ENCODE results near the gene RPL22L1. TPM values are rescaled to one million over a fixed set of nuclear protein-coding genes. Genes with fewer than 3 reads are reported as not detected.
"Not testable (repeated sequence)": the region's sequence is repeated elsewhere in the genome, so short reads cannot be mapped to it uniquely, and the experiment has no call there.

RPL22L1 gene
- total RNA-seq, 3 donors from 2014 or later (not counting 1 experiment from before 2014, with no cell fraction given) = 41.9 to 53.8 (median 44.8) TPM

- peaks cover 5% of the 10 kb centered on the region in 2 donors for H3K4me1 Mint-ChIP-seq
- H3K9me3 Mint-ChIP-seq = no peaks in the 10 kb centered on the region
- H3K36me3 ChIP-seq (ENCODE audit: control insufficient read depth, insufficient read depth, low read length) = no peaks in the 10 kb centered on the region
- no peaks in the 10 kb centered on the region for H3K4me1 ChIP-seq (ENCODE audit: control insufficient read depth, insufficient read depth, low read length)
- H3K27me3 Mint-ChIP-seq (ENCODE audit: low read depth in 2 of 2) = no peaks in the 10 kb centered on the region
- H3K27ac ChIP-seq (ENCODE audit: low read length) = no peak overlapping the region
- no peak overlapping the region for H3K27ac Mint-ChIP-seq
- TF ChIP-seq, protein P1, sequence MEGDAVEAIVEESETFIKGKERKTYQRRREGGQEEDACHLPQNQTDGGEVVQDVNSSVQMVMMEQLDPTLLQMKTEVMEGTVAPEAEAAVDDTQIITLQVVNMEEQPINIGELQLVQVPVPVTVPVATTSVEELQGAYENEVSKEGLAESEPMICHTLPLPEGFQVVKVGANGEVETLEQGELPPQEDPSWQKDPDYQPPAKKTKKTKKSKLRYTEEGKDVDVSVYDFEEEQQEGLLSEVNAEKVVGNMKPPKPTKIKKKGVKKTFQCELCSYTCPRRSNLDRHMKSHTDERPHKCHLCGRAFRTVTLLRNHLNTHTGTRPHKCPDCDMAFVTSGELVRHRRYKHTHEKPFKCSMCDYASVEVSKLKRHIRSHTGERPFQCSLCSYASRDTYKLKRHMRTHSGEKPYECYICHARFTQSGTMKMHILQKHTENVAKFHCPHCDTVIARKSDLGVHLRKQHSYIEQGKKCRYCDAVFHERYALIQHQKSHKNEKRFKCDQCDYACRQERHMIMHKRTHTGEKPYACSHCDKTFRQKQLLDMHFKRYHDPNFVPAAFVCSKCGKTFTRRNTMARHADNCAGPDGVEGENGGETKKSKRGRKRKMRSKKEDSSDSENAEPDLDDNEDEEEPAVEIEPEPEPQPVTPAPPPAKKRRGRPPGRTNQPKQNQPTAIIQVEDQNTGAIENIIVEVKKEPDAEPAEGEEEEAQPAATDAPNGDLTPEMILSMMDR (IDR thresholded peaks at IDR 0.05) = no peak
- intact Hi-C loops (cut with micrococcal nuclease) = no loop called here
- ATAC-seq (no peak), DNase-seq (no peak)
- no peaks in the 10 kb centered on the region for H3K27me3 ChIP-seq (ENCODE audit: control insufficient read depth, insufficient read depth, low read length)
- H3K4me3 Mint-ChIP-seq = no peak overlapping the region
- H3K36me3 Mint-ChIP-seq = no peaks in the 10 kb centered on the region
- no peak overlapping the region for H3K4me3 ChIP-seq (ENCODE audit: low read length)
- H3K9me3 ChIP-seq (ENCODE audit: control insufficient read depth, insufficient read depth, low read length) = no peaks in the 10 kb centered on the region
- WGBS (ENCODE audit: insufficient coverage) = 89% methylated on average over 1 of the region's 1 CpG
Measured at GRCh38 chr3:170896781-170897180, 26.8 kb upstream of the RPL22L1 start.

GRCh38 chr3:170896333-170896732 is 26.3 kb upstream of the RPL22L1 start:
- H3K4me3 ChIP-seq (ENCODE audit: low read length); H3K27me3 ChIP-seq (ENCODE audit: control insufficient read depth, insufficient read depth, low read length); H3K4me1 ChIP-seq (ENCODE audit: control insufficient read depth, insufficient read depth, low read length); intact Hi-C loops (cut with micrococcal nuclease); H3K27ac Mint-ChIP-seq; H3K36me3 ChIP-seq (ENCODE audit: control insufficient read depth, insufficient read depth, low read length); H3K4me1 Mint-ChIP-seq; H3K27ac ChIP-seq (ENCODE audit: low read length); H3K36me3 Mint-ChIP-seq; H3K27me3 Mint-ChIP-seq (ENCODE audit: low read depth in 2 of 2); H3K4me3 Mint-ChIP-seq; DNase-seq; H3K9me3 ChIP-seq (ENCODE audit: control insufficient read depth, insufficient read depth, low read length); ATAC-seq; H3K9me3 Mint-ChIP-seq: not testable (repeated sequence)
- 98% methylated on average over 5 of the region's 6 CpGs for WGBS (ENCODE audit: insufficient coverage)

DNA sequence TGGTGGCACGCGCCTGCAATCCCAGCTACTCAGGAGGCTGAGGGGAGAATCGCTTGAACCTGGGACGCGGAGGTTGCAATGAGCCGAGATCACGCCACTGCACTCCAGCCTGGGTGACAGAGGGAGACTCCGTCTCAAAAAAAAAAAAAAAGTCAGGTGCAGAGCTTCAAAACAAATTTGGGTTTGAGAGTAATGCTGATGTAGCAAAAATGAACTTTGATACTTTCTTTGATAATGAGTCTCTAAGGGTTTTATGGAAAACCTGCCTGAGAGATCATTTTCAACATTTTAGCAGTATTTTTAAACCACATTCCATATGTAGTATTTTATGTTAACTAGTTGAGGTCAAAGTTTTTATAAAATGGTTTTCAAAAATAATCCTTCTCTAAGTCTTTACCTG is 23.9 kb upstream of the RPL22L1 start:
- Histone ChIP-seq H3K9me3 (ENCODE audit: control insufficient read depth, insufficient read depth, low read length) (no peaks in the 10 kb centered on the region), H3K4me3 (ENCODE audit: low read length) (no peak overlapping the region), H3K36me3 (ENCODE audit: control insufficient read depth, insufficient read depth, low read length) (no peaks in the 10 kb centered on the region), H3K27me3 (ENCODE audit: control insufficient read depth, insufficient read depth, low read length) (no peaks in the 10 kb centered on the region), H3K4me1 (ENCODE audit: control insufficient read depth, insufficient read depth, low read length) (no peaks in the 10 kb centered on the region), H3K27ac (ENCODE audit: low read length) (no peak overlapping the region)
- DNase-seq = no peak
- Mint-ChIP-seq H3K9me3 (no peaks in the 10 kb centered on the region), H3K27ac (no peak overlapping the region), H3K4me3 (no peak overlapping the region), H3K27me3 (ENCODE audit: low read depth in 2 of 2) (no peaks in the 10 kb centered on the region), H3K4me1 (no peaks in the 10 kb centered on the region), H3K36me3 (no peaks in the 10 kb centered on the region)
- TF ChIP-seq, protein P1 (IDR thresholded peaks at IDR 0.05) = no peak
- intact Hi-C loops (cut with micrococcal nuclease) = no loop called here
- 98% methylated on average over 8 of the region's 8 CpGs for WGBS (ENCODE audit: insufficient coverage)
- ATAC-seq = no peak

DNA sequence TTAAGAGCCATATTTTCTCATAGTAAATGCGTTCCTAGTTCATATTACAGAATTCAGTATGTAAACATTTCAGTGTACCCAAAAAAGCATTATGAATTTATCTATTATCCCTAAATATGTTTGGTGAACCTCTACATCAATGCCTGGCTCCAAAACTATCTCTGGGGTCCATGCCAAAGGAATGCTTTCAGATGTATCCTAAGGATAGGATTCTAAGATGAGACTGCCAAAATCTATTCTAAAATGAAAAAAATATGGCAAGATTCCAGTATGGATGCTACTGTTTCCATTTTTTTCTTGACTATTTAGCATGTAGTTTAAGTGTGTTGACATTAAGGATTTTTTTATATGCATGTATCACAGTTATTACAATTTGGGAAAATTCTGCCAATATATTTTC is 19.6 kb upstream of the RPL22L1 start:
- peaks cover under 1 to 17% of the 10 kb centered on the region in 2 donors for H3K27me3 Mint-ChIP-seq (ENCODE audit: low read depth in 2 of 2)

More for the DNA sequence above, 19.6 kb upstream of the RPL22L1 start:
- no CpG with 5 or more reads among the region's 1 CpG for WGBS (ENCODE audit: insufficient coverage)
- Mint-ChIP-seq H3K9me3 (no peaks in the 10 kb centered on the region), H3K27ac (no peak overlapping the region), H3K4me3 (no peak overlapping the region), H3K4me1 (no peaks in the 10 kb centered on the region), H3K36me3 (no peaks in the 10 kb centered on the region)
- intact Hi-C loops (cut with micrococcal nuclease) = no loop called here
- Histone ChIP-seq H3K4me3 (ENCODE audit: low read length) (no peak overlapping the region), H3K9me3 (ENCODE audit: control insufficient read depth, insufficient read depth, low read length) (no peaks in the 10 kb centered on the region), H3K27me3 (ENCODE audit: control insufficient read depth, insufficient read depth, low read length) (no peaks in the 10 kb centered on the region), H3K36me3 (ENCODE audit: control insufficient read depth, insufficient read depth, low read length) (no peaks in the 10 kb centered on the region), H3K4me1 (ENCODE audit: control insufficient read depth, insufficient read depth, low read length) (no peaks in the 10 kb centered on the region), H3K27ac (ENCODE audit: low read length) (no peak overlapping the region)
- TF ChIP-seq, protein P1 (IDR thresholded peaks at IDR 0.05) = no peak
- no peak for ATAC-seq
- DNase-seq = no peak

Measured in natural killer cell (primary cell).